Stimulated activated CD4-positive, alpha-beta T cell treated with anti-CD3 and anti-CD28 coated beads, Interleukin-15, amount 100 ng/mL, for 1 hour (primary cell): ENCODE data around the gene PLXNA4.

Source experiments
- DNase-seq, 2 donors: peaks; one replicate each; pipeline ENCODE4 v3.0.0-alpha.2; 2020; ENCODE audit warnings: low read depth in 1 of 2, low spot score in 1 of 2

PLXNA4 gene

GRCh38 chr7:132446260-132446659, 130.0 kb downstream of the PLXNA4 start:
- DNase-seq = no peak

GRCh38 chr7:132443761-132444520, 132.3 kb downstream of the PLXNA4 start:
- no peak for DNase-seq

- DNase-seq = no peak
Measured at GRCh38 chr7:132441935-132442334, 134.3 kb downstream of the PLXNA4 start.

GRCh38 chr7:132440151-132440550, 136.1 kb downstream of the PLXNA4 start:
- DNase-seq = no peak

GRCh38 chr7:132438926-132439325, 137.3 kb downstream of the PLXNA4 start:
- DNase-seq = no peak

GRCh38 chr7:132437730-132438129, 138.5 kb downstream of the PLXNA4 start:
- no peak for DNase-seq

- no peak for DNase-seq
Measured at GRCh38 chr7:132436121-132436520, 140.1 kb downstream of the PLXNA4 start.

GRCh38 chr7:132435016-132435990, 141.0 kb downstream of the PLXNA4 start:
- DNase-seq = no peak

GRCh38 chr7:132434041-132434440, 142.2 kb downstream of the PLXNA4 start:
- no peak for DNase-seq

GRCh38 chr7:132433301-132433700, 143.0 kb downstream of the PLXNA4 start:
- DNase-seq = no peak

- peak in 1 of 2 donors; percentile 13 for DNase-seq
Measured at GRCh38 chr7:132430861-132431822, 145.1 kb downstream of the PLXNA4 start.

GRCh38 chr7:132430041-132430855, 146.0 kb downstream of the PLXNA4 start:
- DNase-seq = no peak

GRCh38 chr7:132429181-132429580, 147.1 kb downstream of the PLXNA4 start:
- DNase-seq = no peak

GRCh38 chr7:132428247-132428919, 147.9 kb downstream of the PLXNA4 start:
- no peak for DNase-seq

- DNase-seq = no peak
Measured at GRCh38 chr7:132425942-132426341, 150.3 kb downstream of the PLXNA4 start.

GRCh38 chr7:132424821-132425724, 151.2 kb downstream of the PLXNA4 start:
- no peak for DNase-seq

GRCh38 chr7:132424277-132424676, 152.0 kb downstream of the PLXNA4 start:
- DNase-seq = no peak

- no peak for DNase-seq
Measured at GRCh38 chr7:132423594-132424200, 152.6 kb downstream of the PLXNA4 start.
